MM.1S (cell line): ENCODE data around the gene HMG20A.

Experiments
- EZH2 ChIP-seq: fragments of 300-600 bp; sonication (generic); optimal IDR thresholded peaks from 2 replicates; pipeline ENCODE3; 2017; ENCODE audit warnings: low read depth, mild to moderate bottlenecking, antibody characterized with exemption, low read length, mixed read lengths
- EZH2phosphoT487 ChIP-seq: fragments of 300-600 bp; sonication (generic); IDR thresholded peaks from 2 replicates; pipeline ENCODE4 v1.6.1; 2018; ENCODE audit warnings: antibody characterized with exemption, low read length
- TF ChIP-seq, protein P1 (sequence below): fragments of 300-600 bp; sonication (generic); IDR thresholded peaks from 2 replicates; pipeline ENCODE4 v1.5.1; 2016; ENCODE audit warnings: antibody characterized with exemption, low read length, mixed read lengths

DNA sequence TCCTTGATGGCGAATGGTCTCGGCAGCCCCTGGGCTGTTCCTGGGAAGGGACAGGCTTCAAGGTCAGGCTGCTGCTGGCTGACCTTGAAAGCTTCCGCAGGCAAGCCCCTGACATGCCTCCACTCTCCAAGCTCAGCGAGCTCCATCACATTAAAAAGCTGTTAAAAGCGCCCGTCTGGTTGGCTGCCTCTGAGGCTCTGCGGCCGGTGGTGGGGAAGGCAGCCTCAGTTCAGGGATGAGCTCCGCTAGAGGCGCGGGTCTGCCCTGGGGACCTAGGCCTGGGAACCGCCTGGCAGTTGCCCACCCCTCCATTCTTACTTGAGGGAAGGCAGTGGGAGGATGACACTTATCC lies 108.3 kb downstream of the HMG20A start:
- TF ChIP-seq, protein P1, sequence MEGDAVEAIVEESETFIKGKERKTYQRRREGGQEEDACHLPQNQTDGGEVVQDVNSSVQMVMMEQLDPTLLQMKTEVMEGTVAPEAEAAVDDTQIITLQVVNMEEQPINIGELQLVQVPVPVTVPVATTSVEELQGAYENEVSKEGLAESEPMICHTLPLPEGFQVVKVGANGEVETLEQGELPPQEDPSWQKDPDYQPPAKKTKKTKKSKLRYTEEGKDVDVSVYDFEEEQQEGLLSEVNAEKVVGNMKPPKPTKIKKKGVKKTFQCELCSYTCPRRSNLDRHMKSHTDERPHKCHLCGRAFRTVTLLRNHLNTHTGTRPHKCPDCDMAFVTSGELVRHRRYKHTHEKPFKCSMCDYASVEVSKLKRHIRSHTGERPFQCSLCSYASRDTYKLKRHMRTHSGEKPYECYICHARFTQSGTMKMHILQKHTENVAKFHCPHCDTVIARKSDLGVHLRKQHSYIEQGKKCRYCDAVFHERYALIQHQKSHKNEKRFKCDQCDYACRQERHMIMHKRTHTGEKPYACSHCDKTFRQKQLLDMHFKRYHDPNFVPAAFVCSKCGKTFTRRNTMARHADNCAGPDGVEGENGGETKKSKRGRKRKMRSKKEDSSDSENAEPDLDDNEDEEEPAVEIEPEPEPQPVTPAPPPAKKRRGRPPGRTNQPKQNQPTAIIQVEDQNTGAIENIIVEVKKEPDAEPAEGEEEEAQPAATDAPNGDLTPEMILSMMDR: no peak
- TF ChIP-seq EZH2phosphoT487 (no peak), EZH2 (no peak)
